K562 (cell line): ENCODE results near the gene ZNF74. TPM values are rescaled to one million over a fixed set of nuclear protein-coding genes. Genes with fewer than 3 reads are reported as not detected.
A peak's percentile ranks its signal among the peaks of the same experiment; 100 is the strongest.

Source experiments
- E2F5 ChIP-seq: sonication (generic); formaldehyde crosslinking; IDR thresholded peaks from 2 replicates; pipeline ENCODE4 v1.8.0; 2022; ENCODE audit warnings: mild to moderate bottlenecking, missing genetic modification reagents
- EHMT2 ChIP-seq: fragments of 450-650 bp; IDR thresholded peaks from 2 replicates; pipeline ENCODE4 v1.6.1; 2018; ENCODE audit warnings: antibody characterized with exemption
- ETV1 ChIP-seq: fragments of 450-650 bp; conservative IDR thresholded peaks from 2 replicates; pipeline ENCODE4 v1.6.1; 2016; ENCODE audit warnings: missing genetic modification characterization, control low read depth, low read depth, missing compliant biosample characterization
- HBP1 ChIP-seq: fragments of 450-650 bp; formaldehyde crosslinking; IDR thresholded peaks from 2 replicates; pipeline ENCODE4 v1.4.0; 2022; ENCODE audit warnings: missing genetic modification characterization
- KAT8 ChIP-seq: fragments of 450-650 bp; IDR thresholded peaks from 2 replicates; pipeline ENCODE4 v1.6.1; 2016; ENCODE audit warnings: low read depth, mild to moderate bottlenecking
- MCM3 ChIP-seq: fragments of 450-650 bp; IDR thresholded peaks from 2 replicates; pipeline ENCODE4 v1.6.1; 2016
- MECOM ChIP-seq: fragments of 250-450 bp; sonication (Bioruptor Pico); IDR thresholded peaks from 2 replicates; pipeline ENCODE4 v1.8.0; 2022; ENCODE audit warnings: inconsistent platforms
- MTA3 ChIP-seq: fragments of 450-650 bp; formaldehyde crosslinking; IDR thresholded peaks from 2 replicates; pipeline ENCODE4 v1.6.1; 2017; ENCODE audit warnings: mild to moderate bottlenecking, borderline replicate concordance
- MYBL2 ChIP-seq, 2 experiments: fragments of 450-650 bp in 1 of 2; sonication (generic) in 1 of 2; formaldehyde crosslinking in 1 of 2; IDR thresholded peaks; 2 replicates each; pipeline versions ENCODE4 v1.6.1 to v1.8.1; 2017 to 2022; ENCODE audit warnings: borderline replicate concordance in 1 of 2, inconsistent platforms in 1 of 2, low read depth in 1 of 2, mild to moderate bottlenecking in 1 of 2, missing genetic modification reagents in 1 of 2, moderate library complexity in 1 of 2
- NKRF ChIP-seq: fragments of 450-650 bp; IDR thresholded peaks from 2 replicates; pipeline ENCODE4 v1.6.1; 2016; ENCODE audit warnings: borderline replicate concordance
- NR2F6 ChIP-seq: fragments of 450-650 bp; formaldehyde crosslinking; IDR thresholded peaks from 2 replicates; pipeline ENCODE4 v1.4.0; 2020; ENCODE audit warnings: mild to moderate bottlenecking
- POLR2AphosphoS5 ChIP-seq: IDR thresholded peaks from 2 replicates; pipeline ENCODE4 v1.6.1; 2011; ENCODE audit warnings: mild to moderate bottlenecking, low read depth, low read length, moderate library complexity; ENCODE audit not compliant: control insufficient read depth, insufficient read depth
- polyA plus RNA-seq, 8 experiments: library from polyadenylated mRNA; depleted of rRNA in 4 of 8; stranded (reverse) in 5 of 8; unstranded in 3 of 8; fragments of >200 nt; fragmentation: Nextera tagmentation in 2 of 8; fragmentation: Illumina TruSeq in 1 of 8; extraction: Ambion mirVana in 2 of 8; extraction: Trizol in 1 of 8; gene quantifications; 2 replicates each; pipeline versions ENCODE4 v1.2.1 to v1.2.3, GENCODE V29; 2011 to 2014; ENCODE audit warnings: inconsistent platforms in 1 of 8, missing spikeins in 1 of 8
- total RNA-seq, 7 experiments: library from RNA; depleted of rRNA in 6 of 7; stranded (reverse); fragments of >200 nt in 6 of 7; fragmentation: Illumina TruSeq in 2 of 7; extraction: Trizol in 2 of 7; gene quantifications; 2 replicates each; pipeline versions ENCODE4 v1.2.1 to v1.2.3, GENCODE V29; 2011 to 2021; ENCODE audit warnings: low replicate concordance in 1 of 7
- TF ChIP-seq, protein P1 (sequence below): sonication (generic); formaldehyde crosslinking; IDR thresholded peaks from 2 replicates; pipeline ENCODE4 v1.9.0; 2022; ENCODE audit warnings: mild to moderate bottlenecking, missing genetic modification reagents
- TF ChIP-seq, protein P2 (sequence below): fragments of 250-450 bp; sonication (Bioruptor Pico); IDR thresholded peaks from 2 replicates; pipeline ENCODE4 v1.5.0; 2021; ENCODE audit warnings: mild to moderate bottlenecking, moderate library complexity
- TF ChIP-seq, protein P3 (sequence below): fragments of 250-450 bp; sonication (Bioruptor Pico); IDR thresholded peaks from 2 replicates; pipeline ENCODE4 v1.5.0; 2020; ENCODE audit warnings: mild to moderate bottlenecking
- TF ChIP-seq, protein P4 (sequence below): fragments of 450-650 bp; IDR thresholded peaks from 2 replicates; pipeline ENCODE4 v1.6.1; 2016

Gene ZNF74
- total and polyA plus RNA-seq, 9 of the 15 experiments (the other 6 are each of a cell fraction or from before 2014, with no cell fraction given): 2.4 to 53.5 (median 31.5) TPM

DNA sequence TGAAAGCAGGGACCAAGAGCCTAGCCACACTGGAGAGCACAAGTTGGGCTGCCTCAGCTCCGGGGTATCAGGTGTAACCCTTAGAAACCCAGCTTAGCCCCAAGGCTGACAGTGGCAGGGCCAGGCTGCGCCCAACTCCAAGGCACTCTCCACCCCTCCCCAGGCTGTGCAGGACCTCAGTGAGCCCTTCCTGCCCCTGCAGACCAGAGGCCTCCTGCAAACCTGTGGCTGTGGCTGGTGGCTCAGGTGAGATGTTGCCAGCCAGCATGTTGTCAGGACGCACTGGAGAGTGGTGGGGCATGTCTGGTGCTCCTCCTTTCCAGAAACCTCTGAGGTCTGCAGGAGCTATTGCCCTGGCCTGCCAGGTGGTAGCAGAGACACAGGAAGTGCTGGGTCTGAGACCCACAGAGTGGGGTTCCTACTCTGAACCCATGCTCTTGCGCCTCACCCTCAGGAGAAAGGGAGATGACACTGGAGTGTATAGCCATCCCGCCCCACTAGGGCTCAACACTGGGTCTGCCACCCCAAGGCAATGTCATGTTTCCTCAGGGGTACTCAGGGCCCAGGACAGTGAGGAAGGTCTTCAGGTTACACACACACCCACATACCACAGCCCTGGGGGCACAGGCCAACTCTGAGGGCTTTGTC lies 46.1 kb downstream of the ZNF74 start (continued):
- TF ChIP-seq, protein P1, sequence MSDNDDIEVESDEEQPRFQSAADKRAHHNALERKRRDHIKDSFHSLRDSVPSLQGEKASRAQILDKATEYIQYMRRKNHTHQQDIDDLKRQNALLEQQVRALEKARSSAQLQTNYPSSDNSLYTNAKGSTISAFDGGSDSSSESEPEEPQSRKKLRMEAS (CRISPR knock-in tag): peak; percentile 41
- TF ChIP-seq ETV1 (no peak), MYBL2 (IDR thresholded peaks at IDR 0.05; ENCODE audit: low read depth) (no peak), MYBL2 (CRISPR knock-in tag; IDR thresholded peaks at IDR 0.05; ENCODE audit: borderline replicate concordance) (no peak), NKRF (no peak), MECOM (CRISPR knock-in tag) (no peak), MTA3 (no peak), KAT8 (no peak), E2F5 (CRISPR knock-in tag) (no peak), EHMT2 (no peak), HBP1 (no peak), POLR2AphosphoS5 (no peak), MCM3 (no peak), NR2F6 (CRISPR knock-in tag) (no peak)
- TF ChIP-seq, protein P2, sequence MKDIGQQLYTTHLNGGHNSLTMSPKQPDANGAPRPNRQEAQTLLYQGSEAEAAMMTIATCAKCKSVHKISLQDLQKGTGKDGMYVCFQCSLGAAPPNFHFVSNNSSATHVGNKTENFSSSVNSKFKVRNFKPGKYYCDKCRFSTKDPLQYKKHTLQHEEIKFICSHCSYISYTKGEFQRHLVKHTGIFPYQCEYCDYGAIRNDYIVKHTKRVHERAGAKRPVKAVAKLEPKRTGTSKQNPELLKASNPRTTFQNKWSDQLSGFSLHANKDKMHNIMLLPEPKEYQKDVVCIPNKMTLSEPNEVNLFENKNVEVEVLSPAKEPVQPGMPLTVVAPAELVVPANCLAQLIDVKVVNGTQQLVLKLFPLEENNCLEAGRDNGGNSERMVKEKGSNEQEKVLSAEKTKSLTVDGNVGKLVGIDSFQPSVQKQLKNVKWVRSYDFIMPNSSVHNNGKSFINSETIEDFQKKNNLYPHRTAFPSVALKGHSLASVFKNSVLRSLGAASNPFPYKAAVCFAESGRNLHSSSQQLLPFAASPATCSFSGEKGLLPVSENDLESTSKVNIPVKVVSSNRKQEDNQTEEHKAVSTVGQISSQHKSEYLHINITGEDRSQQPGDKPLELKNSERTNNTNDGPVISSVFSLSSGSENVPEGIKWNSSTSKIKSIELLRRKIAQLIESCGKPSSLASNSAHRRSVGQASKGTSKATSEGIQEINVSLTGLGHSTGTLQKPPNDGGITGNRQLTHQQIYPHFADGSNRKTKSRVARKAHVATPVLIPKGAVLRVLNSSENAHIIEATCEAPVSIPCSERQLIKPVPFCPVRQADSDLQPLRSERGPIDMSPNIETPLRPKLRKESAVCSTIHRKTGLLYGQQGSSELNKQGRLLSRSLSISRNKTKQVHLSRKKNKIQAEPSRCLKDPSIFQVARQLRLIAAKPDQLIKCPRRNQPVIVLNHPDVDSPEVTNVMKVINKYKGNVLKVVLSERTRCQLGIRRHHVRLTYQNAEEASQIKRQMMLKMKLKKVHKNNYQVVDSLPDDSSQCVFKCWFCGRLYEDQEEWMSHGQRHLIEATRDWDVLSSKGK: no peak
- TF ChIP-seq, protein P3, sequence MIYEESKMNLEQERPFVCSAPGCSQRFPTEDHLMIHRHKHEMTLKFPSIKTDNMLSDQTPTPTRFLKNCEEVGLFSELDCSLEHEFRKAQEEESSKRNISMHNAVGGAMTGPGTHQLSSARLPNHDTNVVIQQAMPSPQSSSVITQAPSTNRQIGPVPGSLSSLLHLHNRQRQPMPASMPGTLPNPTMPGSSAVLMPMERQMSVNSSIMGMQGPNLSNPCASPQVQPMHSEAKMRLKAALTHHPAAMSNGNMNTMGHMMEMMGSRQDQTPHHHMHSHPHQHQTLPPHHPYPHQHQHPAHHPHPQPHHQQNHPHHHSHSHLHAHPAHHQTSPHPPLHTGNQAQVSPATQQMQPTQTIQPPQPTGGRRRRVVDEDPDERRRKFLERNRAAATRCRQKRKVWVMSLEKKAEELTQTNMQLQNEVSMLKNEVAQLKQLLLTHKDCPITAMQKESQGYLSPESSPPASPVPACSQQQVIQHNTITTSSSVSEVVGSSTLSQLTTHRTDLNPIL (CRISPR knock-in tag): no peak
- TF ChIP-seq, protein P4, sequence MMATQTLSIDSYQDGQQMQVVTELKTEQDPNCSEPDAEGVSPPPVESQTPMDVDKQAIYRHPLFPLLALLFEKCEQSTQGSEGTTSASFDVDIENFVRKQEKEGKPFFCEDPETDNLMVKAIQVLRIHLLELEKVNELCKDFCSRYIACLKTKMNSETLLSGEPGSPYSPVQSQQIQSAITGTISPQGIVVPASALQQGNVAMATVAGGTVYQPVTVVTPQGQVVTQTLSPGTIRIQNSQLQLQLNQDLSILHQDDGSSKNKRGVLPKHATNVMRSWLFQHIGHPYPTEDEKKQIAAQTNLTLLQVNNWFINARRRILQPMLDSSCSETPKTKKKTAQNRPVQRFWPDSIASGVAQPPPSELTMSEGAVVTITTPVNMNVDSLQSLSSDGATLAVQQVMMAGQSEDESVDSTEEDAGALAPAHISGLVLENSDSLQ: no peak
